K562 (cell line): ENCODE data around the gene APOM. TPM values are rescaled to one million over a fixed set of nuclear protein-coding genes. Genes with fewer than 3 reads are reported as not detected.

Experiments used
- ATAC-seq: fragments of 200-7000 bp; cut with Tn5 transposase; 3 replicates; pipeline ENCODE4 v1.9.1; 2020; ENCODE audit warnings: moderate library complexity
- BruUV-seq: library from RNA; stranded (reverse); fragments of 400-500 nt; replicated peaks from 2 replicates; lab custom pipeline; 2021; lab: Mats Ljungman, UMichigan
- CTCF ChIA-PET: fragments of 300-600 bp; formaldehyde crosslinking; extraction: SDS; loops from one replicate; lab custom pipeline; 2021; ENCODE audit warnings: low intra/inter-chr PET ratio; lab: Yijun Ruan, JAX
- POLR2A ChIA-PET: fragments of 300-600, 350-650 bp; sonication (Branson Sonifier 250); formaldehyde crosslinking; extraction: SDS; loops from one replicate; lab custom pipeline; 2021; ENCODE audit warnings: antibody characterized with exemption, inconsistent platforms; lab: Yijun Ruan, JAX
- DNase-seq, 4 experiments: peaks; one replicate each; pipeline versions ENCODE4 v3.0.0 to v3.0.0-alpha.2; 2011 to 2018; ENCODE audit warnings: low spot score in 3 of 4, mixed read lengths in 3 of 4; ENCODE audit errors: extremely low read depth in 1 of 4
- FAIRE-seq: peaks from 2 replicates; lab custom pipeline; 2011; peaks lifted over from hg19 to GRCh38; lab: Jason Lieb, UNC
- H2AFZ ChIP-seq: 2 replicates; pipeline ENCODE4 v1.6.0; 2011; ENCODE audit warnings: low read depth, low read length, control low read depth, inconsistent platforms
- H3K27ac ChIP-seq: fragments of 200-600 bp; 3 replicates; pipeline ENCODE4 v1.8.0; 2011; ENCODE audit warnings: low read depth, mild to moderate bottlenecking, control low read depth, inconsistent platforms, low read length, moderate library complexity, mixed read lengths; ENCODE audit errors: extremely low read depth
- H3K27me3 ChIP-seq, 2 experiments: fragments of 300-600 bp in 1 of 2; 2 replicates in 1 of 2; 3 replicates in 1 of 2; pipeline versions ENCODE4 v1.6.0 to v1.8.0; 2011; ENCODE audit warnings: inconsistent platforms in 2 of 2, low read length in 2 of 2, mild to moderate bottlenecking in 1 of 2, mixed read lengths in 1 of 2, moderate library complexity in 1 of 2; ENCODE audit not compliant: control insufficient read depth in 2 of 2, insufficient read depth in 2 of 2
- H3K36me3 ChIP-seq: fragments of 300-600 bp; 3 replicates; pipeline ENCODE4 v1.8.0; 2011; ENCODE audit warnings: mild to moderate bottlenecking, low read length, inconsistent platforms; ENCODE audit not compliant: control insufficient read depth, insufficient read depth
- H3K4me1 ChIP-seq, 2 experiments: fragments of 200-600 bp in 1 of 2; replicated peaks in 1 of 2; 2 replicates in 1 of 2; 3 replicates in 1 of 2; pipeline versions ENCODE4 v1.5.1 to v1.8.0; 2011; ENCODE audit warnings: inconsistent platforms in 2 of 2, low read length in 2 of 2, mild to moderate bottlenecking in 1 of 2, mixed read lengths in 1 of 2, moderate library complexity in 1 of 2; ENCODE audit not compliant: control insufficient read depth in 2 of 2, insufficient read depth in 2 of 2
- H3K4me2 ChIP-seq: 2 replicates; pipeline ENCODE4 v1.6.1; 2011; ENCODE audit warnings: low read length, control low read depth, inconsistent platforms, mixed read lengths; ENCODE audit not compliant: insufficient read depth
- H3K4me3 ChIP-seq: fragments of 200-600 bp; sonication (generic), shearing (Covaris generic); 2 replicates; pipeline ENCODE4 v1.5.1; 2016; ENCODE audit warnings: control low read depth, inconsistent platforms
- H3K79me2 ChIP-seq: fragments of 200-600 bp; 3 replicates; pipeline ENCODE4 v1.8.0; 2011; ENCODE audit warnings: low read length, inconsistent platforms; ENCODE audit not compliant: control insufficient read depth, insufficient read depth
- H3K9ac ChIP-seq, 2 experiments: 2 replicates each; pipeline versions ENCODE4 v1.6.0 to v1.6.1; 2011; ENCODE audit warnings: low read depth in 2 of 2, low read length in 2 of 2, control low read depth in 1 of 2, inconsistent platforms in 1 of 2, mild to moderate bottlenecking in 1 of 2, mixed read lengths in 1 of 2; ENCODE audit not compliant: insufficient read depth in 1 of 2
- H3K9me1 ChIP-seq: one replicate; pipeline ENCODE4 v1.6.0; 2011; ENCODE audit warnings: inconsistent platforms, mild to moderate bottlenecking, low read length, moderate library complexity; ENCODE audit not compliant: control insufficient read depth, insufficient read depth
- H3K9me3 ChIP-seq: replicated peaks from 2 replicates; pipeline ENCODE4 v1.5.1; 2011; ENCODE audit warnings: low read depth, low read length, inconsistent platforms; ENCODE audit not compliant: control insufficient read depth, insufficient read depth
- H4K20me1 ChIP-seq: replicated peaks from 2 replicates; pipeline ENCODE4 v1.6.1; 2011; ENCODE audit warnings: low read length, inconsistent platforms, mixed read lengths; ENCODE audit not compliant: control insufficient read depth, insufficient read depth
- ATF7 ChIP-seq: fragments of 450-650 bp; IDR thresholded peaks from 2 replicates; pipeline ENCODE4 v1.7.1; 2014; ENCODE audit warnings: mild to moderate bottlenecking, moderate library complexity
- C11orf30 ChIP-seq: fragments of 450-650 bp; IDR thresholded peaks from 2 replicates; pipeline ENCODE4 v1.6.1; 2016; ENCODE audit warnings: low read depth, mild to moderate bottlenecking
- EZH2 ChIP-seq: IDR thresholded peaks from 2 replicates; pipeline ENCODE4 v1.6.1; 2012; ENCODE audit warnings: low read depth, mild to moderate bottlenecking, inconsistent platforms, low read length, borderline replicate concordance
- POLR2A ChIP-seq: fragments of 450-650 bp; conservative IDR thresholded peaks from 2 replicates; pipeline ENCODE4 v1.6.1; 2016
- POLR2AphosphoS5 ChIP-seq: IDR thresholded peaks from 2 replicates; pipeline ENCODE4 v1.6.1; 2011; ENCODE audit warnings: mild to moderate bottlenecking, low read depth, low read length, moderate library complexity; ENCODE audit not compliant: control insufficient read depth, insufficient read depth
- POLR2G ChIP-seq: fragments of 200-400 bp; formaldehyde crosslinking; IDR thresholded peaks from 2 replicates; pipeline ENCODE4 v1.6.1; 2017; ENCODE audit warnings: low read depth, mild to moderate bottlenecking, antibody characterized with exemption, low read length, moderate library complexity
- RBFOX2 ChIP-seq: fragments of 200-400 bp; formaldehyde crosslinking; IDR thresholded peaks from 2 replicates; pipeline ENCODE4 v1.6.1; 2017; ENCODE audit warnings: low read depth, mild to moderate bottlenecking, low read length, moderate library complexity
- RBM22 ChIP-seq: fragments of 200-400 bp; formaldehyde crosslinking; IDR thresholded peaks from 2 replicates; pipeline ENCODE4 v1.6.1; 2018; ENCODE audit warnings: low read length, low read depth; ENCODE audit not compliant: poor library complexity, severe bottlenecking
- RBM25 ChIP-seq: fragments of 200-400 bp; formaldehyde crosslinking; IDR thresholded peaks from 2 replicates; pipeline ENCODE4 v1.6.1; 2018; ENCODE audit warnings: low read length, low read depth, moderate library complexity; ENCODE audit not compliant: severe bottlenecking
- RNF2 ChIP-seq: sonication (generic); IDR thresholded peaks from 2 replicates; pipeline ENCODE4 v1.6.1; 2016
- SMAD1 ChIP-seq: fragments of 150-350 bp; IDR thresholded peaks from 2 replicates; pipeline ENCODE4 v1.6.1; 2014; ENCODE audit warnings: low read length, low read depth; ENCODE audit not compliant: partially characterized antibody
- SMC3 ChIP-seq: conservative IDR thresholded peaks from 2 replicates; pipeline ENCODE4 v1.6.1; 2011; ENCODE audit warnings: low read depth, low read length, improper control_type of control experiment; ENCODE audit not compliant: insufficient read depth
- TRIM24 ChIP-seq, 2 experiments: fragments of 450-650 bp; IDR thresholded peaks; 2 replicates each; pipeline ENCODE4 v1.6.1; 2016
- U2AF2 ChIP-seq: fragments of 200-400 bp; formaldehyde crosslinking; optimal IDR thresholded peaks from 2 replicates; pipeline ENCODE3; 2017; ENCODE audit warnings: low read depth, mild to moderate bottlenecking, low read length
- ZC3H4 ChIP-seq: sonication (generic); formaldehyde crosslinking; IDR thresholded peaks from 2 replicates; pipeline ENCODE4 v1.9.0; 2021; ENCODE audit warnings: missing genetic modification reagents, borderline replicate concordance
- ZKSCAN1 ChIP-seq: fragments of 150-350 bp; IDR thresholded peaks from 2 replicates; pipeline ENCODE4 v1.6.1; 2016; ENCODE audit warnings: low read depth, low read length
- WGBS: fragments of 100-300 bp; shearing (Covaris generic); methylation state at CpG from one replicate; pipeline ENCODE4 v1.1.6; 2016; ENCODE audit warnings: low coverage, mixed read lengths; ENCODE audit not compliant: insufficient coverage; ENCODE audit errors: missing lambda C conversion rate; 5-methylcytosine and 5-hydroxymethylcytosine counted together
- in situ Hi-C: fragments of 300-500 bp; cut with MboI; formaldehyde crosslinking; loops from 4 replicates; pipeline ENCODE4 v1.15.0; 2018; ENCODE audit warnings: inconsistent platforms, mixed read lengths
- intact Hi-C: fragments of 100-400 bp; cut with micrococcal nuclease; formaldehyde crosslinking; loops from 2 replicates; pipeline ENCODE4 v1.14.2; 2022
- polyA plus RNA-seq, 8 experiments: library from polyadenylated mRNA; depleted of rRNA in 4 of 8; stranded (reverse) in 5 of 8; unstranded in 3 of 8; fragments of >200 nt; fragmentation: Nextera tagmentation in 2 of 8; fragmentation: Illumina TruSeq in 1 of 8; extraction: Ambion mirVana in 2 of 8; extraction: Trizol in 1 of 8; gene quantifications; 2 replicates each; pipeline versions ENCODE4 v1.2.1 to v1.2.3, GENCODE V29; 2011 to 2014; ENCODE audit warnings: inconsistent platforms in 1 of 8, missing spikeins in 1 of 8
- total RNA-seq, 7 experiments: library from RNA; depleted of rRNA in 6 of 7; stranded (reverse); fragments of >200 nt in 6 of 7; fragmentation: Illumina TruSeq in 2 of 7; extraction: Trizol in 2 of 7; gene quantifications; 2 replicates each; pipeline versions ENCODE4 v1.2.1 to v1.2.3, GENCODE V29; 2011 to 2021; ENCODE audit warnings: low replicate concordance in 1 of 7
- TF ChIP-seq, protein P1 (sequence below), 3 experiments: IDR thresholded peaks in 2 of 3; conservative IDR thresholded peaks in 1 of 3; 2 replicates each; pipeline ENCODE4 v1.5.1; 2011 to 2012; ENCODE audit warnings: low read length in 3 of 3, mild to moderate bottlenecking in 3 of 3, control low read depth in 2 of 3, improper control_type of control experiment in 1 of 3, inconsistent platforms in 1 of 3, low read depth in 1 of 3, mixed read lengths in 1 of 3, moderate library complexity in 1 of 3; ENCODE audit not compliant: insufficient read depth in 2 of 3
- TF ChIP-seq, protein P2 (sequence below): IDR thresholded peaks from 3 replicates; pipeline ENCODE4 v1.6.1; 2011; ENCODE audit warnings: borderline replicate concordance, mild to moderate bottlenecking; ENCODE audit not compliant: insufficient read length, insufficient read depth
- TF ChIP-seq, protein P3 (sequence below), 2 experiments: fragments of 450-650 bp; IDR thresholded peaks; 2 replicates each; pipeline ENCODE4 v1.6.1; 2016

Gene APOM
- total and polyA plus RNA-seq, 9 of the 15 experiments (the other 6 are each of a cell fraction or from before 2014, with no cell fraction given), result 5.7 to 24.3 (median 10.4) TPM

DNA sequence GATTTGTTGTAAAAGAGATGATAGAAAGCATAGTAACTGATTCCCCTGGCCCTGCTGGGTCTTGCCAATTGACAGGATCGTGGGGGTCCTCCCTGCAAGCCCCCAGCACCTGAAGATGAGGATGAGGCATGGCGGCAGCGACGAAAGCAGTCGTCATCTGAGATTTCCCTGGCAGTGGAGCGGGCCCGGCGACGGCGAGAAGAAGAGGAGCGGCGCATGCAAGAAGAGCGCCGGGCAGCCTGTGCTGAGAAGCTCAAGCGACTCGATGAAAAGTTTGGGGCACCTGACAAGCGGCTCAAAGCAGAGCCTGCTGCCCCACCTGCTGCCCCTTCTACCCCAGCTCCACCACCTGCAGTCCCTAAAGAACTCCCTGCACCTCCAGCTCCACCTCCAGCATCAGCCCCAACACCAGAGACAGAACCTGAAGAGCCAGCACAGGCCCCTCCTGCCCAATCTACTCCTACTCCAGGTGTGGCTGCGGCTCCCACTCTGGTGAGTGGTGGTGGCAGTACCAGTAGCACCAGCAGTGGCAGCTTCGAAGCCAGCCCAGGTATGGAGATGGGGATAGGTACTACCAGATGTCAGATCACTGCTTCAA is 27.9 kb upstream of the APOM start:
- H3K79me2 ChIP-seq, result peaks cover 58% of the 10 kb centered on the region
- H3K9ac ChIP-seq, result peak overlapping the region in 1 of 2 experiments; percentile 17; a peak in 1 of 4 replicates
- H2AFZ ChIP-seq, result no peak overlapping the region
- ChIA-PET CTCF (no interaction called here), POLR2A (interaction anchor here (0.6 to 12.4 kb wide), 10 partner anchors 8 to 417 kb away, joined by 3 to 274 read pairs (median 4); partner anchors contain the start of genes BAG6, C6orf47 and GPANK1)
- no peak for DNase-seq
- intact Hi-C loops (no loop called here), in situ Hi-C loops (no loop called here)
- no peaks in the 10 kb centered on the region for H3K9me3 ChIP-seq
- peaks cover 2 to 21% of the 10 kb centered on the region in 2 experiments; a peak in 3 of 5 replicates for H3K4me1 ChIP-seq
- peaks cover 6% of the 10 kb centered on the region for H3K9me1 ChIP-seq
- no peak overlapping the region for H3K27ac ChIP-seq
- no peak overlapping the region for H3K4me2 ChIP-seq
- H3K36me3 ChIP-seq, result peaks cover 100% of the 10 kb centered on the region
- no peak for ATAC-seq
- H3K4me3 ChIP-seq, result no peak overlapping the region
- H4K20me1 ChIP-seq, result peaks cover 22% of the 10 kb centered on the region
- 97% methylated on average over 19 of the region's 19 CpGs for WGBS
- BruUV-seq, result no TSS peak
- FAIRE-seq, result no peak
- no peaks in the 10 kb centered on the region for H3K27me3 ChIP-seq
- TF ChIP-seq SMC3, result no peak
- TF ChIP-seq, protein P1, sequence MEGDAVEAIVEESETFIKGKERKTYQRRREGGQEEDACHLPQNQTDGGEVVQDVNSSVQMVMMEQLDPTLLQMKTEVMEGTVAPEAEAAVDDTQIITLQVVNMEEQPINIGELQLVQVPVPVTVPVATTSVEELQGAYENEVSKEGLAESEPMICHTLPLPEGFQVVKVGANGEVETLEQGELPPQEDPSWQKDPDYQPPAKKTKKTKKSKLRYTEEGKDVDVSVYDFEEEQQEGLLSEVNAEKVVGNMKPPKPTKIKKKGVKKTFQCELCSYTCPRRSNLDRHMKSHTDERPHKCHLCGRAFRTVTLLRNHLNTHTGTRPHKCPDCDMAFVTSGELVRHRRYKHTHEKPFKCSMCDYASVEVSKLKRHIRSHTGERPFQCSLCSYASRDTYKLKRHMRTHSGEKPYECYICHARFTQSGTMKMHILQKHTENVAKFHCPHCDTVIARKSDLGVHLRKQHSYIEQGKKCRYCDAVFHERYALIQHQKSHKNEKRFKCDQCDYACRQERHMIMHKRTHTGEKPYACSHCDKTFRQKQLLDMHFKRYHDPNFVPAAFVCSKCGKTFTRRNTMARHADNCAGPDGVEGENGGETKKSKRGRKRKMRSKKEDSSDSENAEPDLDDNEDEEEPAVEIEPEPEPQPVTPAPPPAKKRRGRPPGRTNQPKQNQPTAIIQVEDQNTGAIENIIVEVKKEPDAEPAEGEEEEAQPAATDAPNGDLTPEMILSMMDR (IDR thresholded peaks at IDR 0.05 in 2 of 3, conservative IDR thresholded peaks at IDR 0.05 in 1 of 3; ENCODE audit: insufficient read depth in 2 of 3, low read depth in 1 of 3, low read length in 3 of 3), result no peak
- TF ChIP-seq, protein P2, sequence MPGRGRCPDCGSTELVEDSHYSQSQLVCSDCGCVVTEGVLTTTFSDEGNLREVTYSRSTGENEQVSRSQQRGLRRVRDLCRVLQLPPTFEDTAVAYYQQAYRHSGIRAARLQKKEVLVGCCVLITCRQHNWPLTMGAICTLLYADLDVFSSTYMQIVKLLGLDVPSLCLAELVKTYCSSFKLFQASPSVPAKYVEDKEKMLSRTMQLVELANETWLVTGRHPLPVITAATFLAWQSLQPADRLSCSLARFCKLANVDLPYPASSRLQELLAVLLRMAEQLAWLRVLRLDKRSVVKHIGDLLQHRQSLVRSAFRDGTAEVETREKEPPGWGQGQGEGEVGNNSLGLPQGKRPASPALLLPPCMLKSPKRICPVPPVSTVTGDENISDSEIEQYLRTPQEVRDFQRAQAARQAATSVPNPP, result no peak
- TF ChIP-seq POLR2A, result peak; percentile 44; the same call in 1 of the 2 replicates
- TF ChIP-seq ATF7, result no peak
- TF ChIP-seq RBM22, result peak; percentile 81
- TF ChIP-seq C11orf30, result no peak
- TF ChIP-seq U2AF2, result no peak
- TF ChIP-seq ZKSCAN1, result no peak
- TF ChIP-seq SMAD1, result no peak
- TF ChIP-seq, protein P3, sequence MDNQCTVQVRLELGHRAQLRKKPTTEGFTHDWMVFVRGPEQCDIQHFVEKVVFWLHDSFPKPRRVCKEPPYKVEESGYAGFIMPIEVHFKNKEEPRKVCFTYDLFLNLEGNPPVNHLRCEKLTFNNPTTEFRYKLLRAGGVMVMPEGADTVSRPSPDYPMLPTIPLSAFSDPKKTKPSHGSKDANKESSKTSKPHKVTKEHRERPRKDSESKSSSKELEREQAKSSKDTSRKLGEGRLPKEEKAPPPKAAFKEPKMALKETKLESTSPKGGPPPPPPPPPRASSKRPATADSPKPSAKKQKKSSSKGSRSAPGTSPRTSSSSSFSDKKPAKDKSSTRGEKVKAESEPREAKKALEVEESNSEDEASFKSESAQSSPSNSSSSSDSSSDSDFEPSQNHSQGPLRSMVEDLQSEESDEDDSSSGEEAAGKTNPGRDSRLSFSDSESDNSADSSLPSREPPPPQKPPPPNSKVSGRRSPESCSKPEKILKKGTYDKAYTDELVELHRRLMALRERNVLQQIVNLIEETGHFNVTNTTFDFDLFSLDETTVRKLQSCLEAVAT (IDR thresholded peaks at IDR 0.05), result no peak
- TF ChIP-seq POLR2G, result peak; percentile 71
- TF ChIP-seq RBFOX2, result peak; percentile 75
- peak; percentile 35; the same call in 1 of the 2 replicates for TF ChIP-seq POLR2AphosphoS5
- no peak for TF ChIP-seq TRIM24 (IDR thresholded peaks at IDR 0.05)
- no peak for TF ChIP-seq RNF2
- no peak for TF ChIP-seq EZH2
- TF ChIP-seq RBM25, result no peak
- TF ChIP-seq ZC3H4 (CRISPR knock-in tag), result no peak
